Brain microvascular endothelial cell (primary cell): ENCODE measurements around the gene CREB3.

Source experiments
- DNase-seq: peaks from one replicate; pipeline ENCODE4 v3.0.0-alpha.2; 2020
- H3K27ac ChIP-seq: fragments of 250-450 bp; sonication (Bioruptor Pico); 2 replicates; pipeline ENCODE4 v1.5.1; 2020; ENCODE audit warnings: mild to moderate bottlenecking, moderate library complexity
- H3K27me3 ChIP-seq: fragments of 250-450 bp; sonication (Bioruptor Pico); replicated peaks from 2 replicates; pipeline ENCODE4 v1.5.1; 2020; ENCODE audit warnings: mild to moderate bottlenecking
- H3K36me3 ChIP-seq: fragments of 250-450 bp; sonication (Bioruptor Pico); replicated peaks from 2 replicates; pipeline ENCODE4 v1.5.1; 2020; ENCODE audit warnings: mild to moderate bottlenecking
- H3K4me3 ChIP-seq: 2 replicates; pipeline ENCODE4 v1.5.1; 2011; ENCODE audit warnings: low read depth, mild to moderate bottlenecking, control low read depth, low read length, moderate library complexity
- CTCF ChIP-seq: IDR thresholded peaks from 2 replicates; pipeline ENCODE4 v1.5.1; 2011; ENCODE audit warnings: low read depth, mild to moderate bottlenecking, moderate library complexity, low read length, control low read depth, inconsistent platforms; ENCODE audit errors: missing control alignments
- in situ Hi-C: cut with HindIII; loops from 2 replicates; pipeline ENCODE4 v1.10.0; 2017; ENCODE audit warnings: low sequenced_read_pairs, low pct_ligation_motif_present

CREB3 gene

GRCh38 chr9:35697486-35697885, 35.0 kb upstream of the CREB3 start:
- in situ Hi-C loops = no loop called here
- peaks cover 73% of the 10 kb centered on the region for H3K36me3 ChIP-seq
- no peak overlapping the region for H3K4me3 ChIP-seq
- H3K27me3 ChIP-seq = no peaks in the 10 kb centered on the region
- H3K27ac ChIP-seq = no peak overlapping the region
- no peak for TF ChIP-seq CTCF
- no peak for DNase-seq

- in situ Hi-C loops = no loop called here
- TF ChIP-seq CTCF = no peak
- H3K36me3 ChIP-seq = peaks cover 80% of the 10 kb centered on the region
- H3K4me3 ChIP-seq = no peak overlapping the region
- no peak for DNase-seq
- no peak overlapping the region for H3K27ac ChIP-seq
- no peaks in the 10 kb centered on the region for H3K27me3 ChIP-seq
These were observed 34.2 kb upstream of the CREB3 start for GRCh38 chr9:35698231-35698630.

GRCh38 chr9:35700031-35700430, 32.4 kb upstream of the CREB3 start:
- H3K36me3 ChIP-seq = peaks cover 98% of the 10 kb centered on the region
- DNase-seq = no peak
- in situ Hi-C loops = no loop called here
- no peak for TF ChIP-seq CTCF
- no peak overlapping the region for H3K4me3 ChIP-seq
- H3K27me3 ChIP-seq = no peaks in the 10 kb centered on the region
- H3K27ac ChIP-seq = no peak overlapping the region

- TF ChIP-seq CTCF = no peak
- in situ Hi-C loops = no loop called here
- Histone ChIP-seq H3K27ac (no peak overlapping the region), H3K4me3 (no peak overlapping the region), H3K27me3 (no peaks in the 10 kb centered on the region), H3K36me3 (peaks cover 100% of the 10 kb centered on the region)
- no peak for DNase-seq
These were observed 31.5 kb upstream of the CREB3 start for GRCh38 chr9:35700942-35701341.

GRCh38 chr9:35702696-35703095, 29.8 kb upstream of the CREB3 start:
- no peak for DNase-seq
- no peak overlapping the region for H3K27ac ChIP-seq
- in situ Hi-C loops = no loop called here
- TF ChIP-seq CTCF = no peak
- peaks cover 100% of the 10 kb centered on the region for H3K36me3 ChIP-seq
- H3K4me3 ChIP-seq = no peak overlapping the region
- H3K27me3 ChIP-seq = no peaks in the 10 kb centered on the region

GRCh38 chr9:35703906-35704672, 28.4 kb upstream of the CREB3 start:
- TF ChIP-seq CTCF = no peak
- in situ Hi-C loops = no loop called here
- no peak overlapping the region for H3K4me3 ChIP-seq
- H3K27me3 ChIP-seq = no peaks in the 10 kb centered on the region
- no peak overlapping the region for H3K27ac ChIP-seq
- H3K36me3 ChIP-seq = peaks cover 100% of the 10 kb centered on the region
- DNase-seq = no peak
